GM08714 (cell line): ENCODE data around the gene CSAD.
"Not testable (repeated sequence)": the region's sequence is repeated elsewhere in the genome, so short reads cannot be mapped to it uniquely, and the experiment has no call there.

Source experiments
- H3K4me3 ChIP-seq: fragments of 200-500 bp; sonication (Bioruptor generic); 2 replicates; pipeline ENCODE4 v1.5.1; 2014; ENCODE audit warnings: mild to moderate bottlenecking, low read length, inconsistent platforms
- ZNF274 ChIP-seq: IDR thresholded peaks from 2 replicates; pipeline ENCODE4 v1.6.1; 2012; ENCODE audit warnings: mild to moderate bottlenecking, low read depth, low read length

The CSAD gene

DNA sequence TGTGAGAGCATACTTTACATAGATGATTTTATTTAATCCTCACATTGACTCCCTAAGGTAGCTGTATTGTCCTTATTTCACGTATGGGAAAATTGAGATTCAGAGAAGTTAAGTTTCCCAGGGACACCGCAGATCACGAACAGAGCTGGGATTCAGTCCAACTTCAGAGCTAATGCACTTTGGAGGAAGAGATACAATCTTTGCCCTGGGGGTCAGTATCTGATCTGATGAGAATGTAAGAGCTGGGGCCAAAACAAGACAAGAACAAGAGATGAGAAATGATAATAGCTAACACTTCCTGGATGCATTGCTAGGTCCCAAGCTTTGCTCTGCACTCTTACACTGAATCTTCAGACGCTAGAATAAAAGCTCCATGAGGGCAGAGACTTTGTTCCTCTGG is 6.0 kb upstream of the CSAD start:
- no peak for TF ChIP-seq ZNF274

GRCh38 chr12:53185582-53186153 is 4.9 kb upstream of the CSAD start:
- no peak for TF ChIP-seq ZNF274

More for the DNA sequence above, 6.0 kb upstream of the CSAD start:
- no peak overlapping the region for H3K4me3 ChIP-seq

GRCh38 chr12:53184828-53185227 is 4.1 kb upstream of the CSAD start:
- no peak for TF ChIP-seq ZNF274
- H3K4me3 ChIP-seq: no peak overlapping the region

More at GRCh38 chr12:53185582-53186153, 4.9 kb upstream of the CSAD start:
- no peak overlapping the region for H3K4me3 ChIP-seq

GRCh38 chr12:53182903-53183302 is 2.2 kb upstream of the CSAD start:
- TF ChIP-seq ZNF274: no peak
- no peak overlapping the region for H3K4me3 ChIP-seq

DNA sequence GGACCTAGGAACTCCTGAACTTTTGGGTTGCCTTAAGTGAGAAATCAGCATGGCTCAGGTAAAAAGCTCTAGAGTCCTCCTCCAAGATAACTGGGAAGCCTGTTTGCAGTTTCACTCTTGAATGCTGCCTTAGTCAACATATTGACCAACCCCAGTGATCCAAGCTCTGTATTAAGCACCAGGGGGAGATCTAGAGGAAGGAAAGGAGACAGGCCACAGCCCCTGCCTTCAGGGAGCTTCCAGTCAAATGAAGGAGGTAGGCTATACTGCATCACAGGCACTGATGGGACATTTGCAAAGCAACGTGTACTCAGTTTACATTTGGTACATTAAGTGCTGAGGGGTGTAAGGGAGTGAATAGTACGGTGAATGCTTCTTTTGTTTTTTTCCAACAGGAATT is 1.2 kb upstream of the CSAD start:
- no peak for TF ChIP-seq ZNF274
- peak overlapping the region; percentile 76 for H3K4me3 ChIP-seq

- peak overlapping the region; percentile 76 for H3K4me3 ChIP-seq
- no peak for TF ChIP-seq ZNF274
Observed at GRCh38 chr12:53180931-53181645, 363 bp upstream of the CSAD start.

GRCh38 chr12:53179687-53180219 is 972 bp downstream of the CSAD start:
- no peak for TF ChIP-seq ZNF274
- peak overlapping the region; percentile 51 for H3K4me3 ChIP-seq

- not testable (repeated sequence) for H3K4me3 ChIP-seq
Observed at GRCh38 chr12:53178803-53179202, 1.9 kb downstream of the CSAD start.

- H3K4me3 ChIP-seq: not testable (repeated sequence)
Observed at GRCh38 chr12:53177447-53177846, 3.3 kb downstream of the CSAD start.

- TF ChIP-seq ZNF274: no peak
Observed at GRCh38 chr12:53176750-53177149, 4.0 kb downstream of the CSAD start.

DNA sequence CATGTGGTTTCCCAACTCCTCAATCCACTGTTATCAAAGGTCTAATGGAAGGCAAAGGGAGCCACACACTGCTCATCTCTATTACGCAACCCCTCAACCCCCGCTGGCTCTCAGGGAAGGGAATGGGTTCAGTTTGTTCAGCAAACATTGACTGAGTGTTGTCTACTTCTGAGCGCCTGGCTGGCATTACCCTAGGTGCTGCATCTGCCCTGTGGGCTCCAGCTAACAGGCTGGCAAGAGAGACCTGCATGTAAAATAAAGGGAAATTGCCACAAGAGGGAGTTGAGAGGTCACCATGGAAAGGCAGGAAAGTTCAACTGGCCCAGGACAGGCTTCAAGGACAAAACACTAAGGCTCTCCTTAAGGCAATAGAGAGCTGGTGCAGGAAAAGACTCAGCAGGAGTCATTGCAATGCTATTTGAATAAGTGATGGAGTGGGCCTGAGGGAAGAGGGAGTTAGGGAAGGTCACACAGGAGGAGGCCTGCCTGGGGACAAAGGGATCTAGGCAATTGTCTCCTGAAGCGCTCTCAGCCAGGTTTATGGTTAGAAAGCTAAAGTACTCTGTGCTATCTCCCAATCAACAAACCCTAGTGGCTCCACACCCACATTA is 5.7 kb downstream of the CSAD start:
- no peak overlapping the region for H3K4me3 ChIP-seq
- no peak for TF ChIP-seq ZNF274

More at GRCh38 chr12:53176750-53177149, 4.0 kb downstream of the CSAD start:
- H3K4me3 ChIP-seq: no peak overlapping the region

DNA sequence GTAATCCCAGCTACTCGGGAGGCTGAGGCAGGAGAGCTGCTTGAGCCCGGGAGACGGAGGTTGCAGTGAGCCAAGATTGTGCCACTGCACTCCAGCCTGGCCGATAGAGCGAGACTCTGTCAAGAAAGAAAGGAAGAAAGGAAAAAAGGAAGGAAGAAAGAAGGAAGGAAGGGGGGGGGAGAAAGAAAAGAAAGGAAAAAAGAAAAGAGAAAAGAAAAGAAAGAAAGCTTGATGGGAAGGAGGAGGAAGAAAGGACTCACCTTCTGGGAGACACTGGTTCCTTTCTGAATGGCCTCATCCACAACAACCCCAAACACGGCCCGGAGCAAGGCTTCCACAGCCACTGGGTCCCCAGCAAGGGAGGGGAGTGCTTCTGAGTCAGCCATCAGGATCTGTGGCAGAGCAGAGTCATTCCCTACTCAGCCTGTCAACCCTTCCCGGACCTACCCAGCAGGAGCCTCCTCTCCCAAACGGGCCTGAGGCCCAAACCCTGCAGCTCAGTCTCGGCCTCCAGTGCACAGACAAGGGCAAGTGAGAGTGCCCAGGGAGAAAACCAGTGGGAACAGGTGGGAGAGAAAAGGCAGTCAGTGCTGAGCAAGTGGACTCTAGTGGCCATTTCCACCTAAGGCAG is 7.5 kb downstream of the CSAD start:
- H3K4me3 ChIP-seq: no peak overlapping the region
- no peak for TF ChIP-seq ZNF274

GRCh38 chr12:53172352-53172751 is 8.4 kb downstream of the CSAD start:
- no peak overlapping the region for H3K4me3 ChIP-seq
- TF ChIP-seq ZNF274: no peak

DNA sequence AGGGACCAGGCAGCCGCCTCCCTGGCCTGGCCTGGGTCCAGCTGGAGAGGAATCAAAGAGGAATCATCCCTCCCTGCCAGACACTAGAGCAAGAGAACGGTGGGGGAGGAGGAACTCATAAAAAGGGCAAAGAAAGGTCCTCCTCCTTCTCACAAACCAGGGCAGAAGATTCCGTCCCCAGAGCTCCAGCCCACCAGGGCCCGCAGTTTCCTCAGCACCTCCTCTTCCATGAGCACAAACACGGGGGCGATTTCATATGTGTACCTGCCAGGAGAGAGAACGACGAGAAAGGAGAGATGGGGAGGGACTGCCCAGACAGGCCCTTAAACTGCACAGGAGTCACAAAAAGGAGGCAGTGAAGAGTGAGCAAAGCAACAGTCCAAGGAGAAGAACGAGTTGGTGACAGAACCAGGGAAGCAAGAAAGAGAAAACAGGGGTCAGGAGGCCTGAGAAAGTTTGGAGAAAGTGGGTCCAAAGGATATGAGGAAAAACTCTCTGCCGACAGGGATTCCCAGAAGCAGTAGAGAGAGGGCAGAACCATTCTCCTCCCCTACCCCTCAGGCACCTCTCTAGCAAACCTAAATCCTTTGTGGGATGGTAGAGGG is 8.9 kb downstream of the CSAD start:
- no peak for TF ChIP-seq ZNF274
- no peak overlapping the region for H3K4me3 ChIP-seq
